ENCODE measurements around the gene APC2. TPM values are rescaled to one million over a fixed set of nuclear protein-coding genes. Genes with fewer than 3 reads are reported as not detected.

APC2 gene
- total RNA-seq, 1 experiment from 2014 or later = 0.68 TPM

- H3K23me2 ChIP-seq (ENCODE audit: insufficient read length, low read depth, low read length, poor library complexity, severe bottlenecking) = peaks cover 1% of the 10 kb centered on the region
- peaks cover 19 to 77% (median 59%) of the 10 kb centered on the region in 3 experiments; a peak in 6 of 7 replicates for H3K36me3 Mint-ChIP-seq (ENCODE audit: insufficient read depth in 1 of 3, low read depth in 3 of 3)
- no CpG with 5 or more reads among the region's 41 CpGs for WGBS (ENCODE audit: extremely low coverage, insufficient read length, low lambda C conversion rate)
- H2BK12ac ChIP-seq (ENCODE audit: insufficient read length, low read depth, low read length) = no peak overlapping the region
- H3K14ac ChIP-seq (ENCODE audit: insufficient read depth, low read length) = no peak overlapping the region
- H3K9ac ChIP-seq (ENCODE audit: extremely low read depth, insufficient read length, low read length) = no peak overlapping the region
- DNase-seq = no peak
- no peak overlapping the region for H2BK15ac ChIP-seq (ENCODE audit: low read depth, low read length)
- no peak for TF ChIP-seq CTCF (conservative IDR thresholded peaks at IDR 0.05)
- H2AK5ac ChIP-seq (ENCODE audit: insufficient read length, low read length) = no peak overlapping the region
- no peak overlapping the region for H2AFZ ChIP-seq (ENCODE audit: low read length)
- H3K9me3 Mint-ChIP-seq = no peaks in the 10 kb centered on the region
- no peak overlapping the region; a peak in 1 of 7 replicates for H3K27ac Mint-ChIP-seq
- H3K23ac ChIP-seq (ENCODE audit: insufficient read length, low read depth, low read length) = no peak overlapping the region
- H3K27me3 Mint-ChIP-seq (ENCODE audit: low read depth) = no peaks in the 10 kb centered on the region
- H3K4me1 Mint-ChIP-seq = 0 out of 4 replicates have a peak, but pooled peaks cover 0 to 6% of the 10 kb centered on the region in 2 experiments
- H3K4ac ChIP-seq (ENCODE audit: low read depth, low read length) = no peak overlapping the region
- H4K5ac ChIP-seq (ENCODE audit: insufficient read length, low read depth, low read length) = no peak overlapping the region
- H3T11ph ChIP-seq (ENCODE audit: low read length) = no peak overlapping the region
- no peak overlapping the region for H3K18ac ChIP-seq (ENCODE audit: insufficient read length, low read depth, low read length)
- H4K91ac ChIP-seq (ENCODE audit: insufficient read length, low read depth, low read length) = no peak overlapping the region
- no peaks in the 10 kb centered on the region for H3K4me1 ChIP-seq (ENCODE audit: insufficient read depth, low read length)
- no peak overlapping the region for H2BK120ac ChIP-seq (ENCODE audit: low read depth, low read length, poor library complexity, severe bottlenecking)
- no peaks in the 10 kb centered on the region for H4K20me1 ChIP-seq (ENCODE audit: control insufficient read depth, insufficient read depth, insufficient read length)
- no peak overlapping the region for H2BK5ac ChIP-seq (ENCODE audit: insufficient read length, low read length)
- no peak overlapping the region for H2BK20ac ChIP-seq (ENCODE audit: low read depth, low read length, poor library complexity, severe bottlenecking)
- H3K56ac ChIP-seq (ENCODE audit: insufficient read length, low read depth, low read length) = no peak overlapping the region
- no peaks in the 10 kb centered on the region for H3K79me2 ChIP-seq (ENCODE audit: insufficient read depth, low read length)
- no peak overlapping the region for H3K4me2 ChIP-seq (ENCODE audit: insufficient read depth, insufficient read length, low read length)
- no peak overlapping the region for H4K8ac ChIP-seq (replicated peaks; ENCODE audit: insufficient read length, low read depth, low read length)
- H3K79me1 ChIP-seq (ENCODE audit: insufficient read depth, low read depth, low read length, poor library complexity, severe bottlenecking) = no peaks in the 10 kb centered on the region
- H3K9me3 ChIP-seq (ENCODE audit: control insufficient read depth, low read depth, low read length) = no peaks in the 10 kb centered on the region
- no peak overlapping the region for H3K27ac ChIP-seq (ENCODE audit: insufficient read length, low read depth, low read length)
- no peak overlapping the region for H3K4me3 Mint-ChIP-seq
- no peaks in the 10 kb centered on the region for H3K27me3 ChIP-seq (ENCODE audit: insufficient read depth, low read length)
Observed at GRCh38 chr19:1428738-1429391, 21.1 kb upstream of the APC2 start.
